ENCODE results near the gene RAD54L2. TPM values are rescaled to one million over a fixed set of nuclear protein-coding genes. Genes with fewer than 3 reads are reported as not detected.

The RAD54L2 gene
- total RNA-seq, 1 donor from 2014 or later: 33.2 TPM

DNA sequence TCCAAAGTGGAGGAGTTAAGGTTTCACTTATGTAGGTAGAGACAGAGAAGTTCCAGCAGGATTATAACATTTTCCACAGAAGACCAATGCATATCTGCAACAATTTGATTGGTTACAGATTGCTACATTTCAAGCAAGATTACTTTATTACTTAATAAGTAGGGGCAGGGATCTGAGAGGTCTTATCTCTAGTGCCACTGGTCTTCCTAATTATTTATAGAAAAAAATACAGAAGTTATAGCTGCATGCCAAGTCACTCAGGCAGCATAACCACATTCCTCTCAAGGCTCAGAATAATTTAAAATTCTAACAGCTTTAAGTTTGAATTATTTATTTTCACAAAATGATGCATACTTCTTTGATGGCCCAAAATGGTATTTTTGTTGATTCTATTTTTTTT lies 30.5 kb downstream of the RAD54L2 start:
- H3K27ac Mint-ChIP-seq (ENCODE audit: unreplicated experiment): no peak overlapping the region
- DNase-seq (ENCODE audit: low spot score): no peak
- TF ChIP-seq, protein P1, sequence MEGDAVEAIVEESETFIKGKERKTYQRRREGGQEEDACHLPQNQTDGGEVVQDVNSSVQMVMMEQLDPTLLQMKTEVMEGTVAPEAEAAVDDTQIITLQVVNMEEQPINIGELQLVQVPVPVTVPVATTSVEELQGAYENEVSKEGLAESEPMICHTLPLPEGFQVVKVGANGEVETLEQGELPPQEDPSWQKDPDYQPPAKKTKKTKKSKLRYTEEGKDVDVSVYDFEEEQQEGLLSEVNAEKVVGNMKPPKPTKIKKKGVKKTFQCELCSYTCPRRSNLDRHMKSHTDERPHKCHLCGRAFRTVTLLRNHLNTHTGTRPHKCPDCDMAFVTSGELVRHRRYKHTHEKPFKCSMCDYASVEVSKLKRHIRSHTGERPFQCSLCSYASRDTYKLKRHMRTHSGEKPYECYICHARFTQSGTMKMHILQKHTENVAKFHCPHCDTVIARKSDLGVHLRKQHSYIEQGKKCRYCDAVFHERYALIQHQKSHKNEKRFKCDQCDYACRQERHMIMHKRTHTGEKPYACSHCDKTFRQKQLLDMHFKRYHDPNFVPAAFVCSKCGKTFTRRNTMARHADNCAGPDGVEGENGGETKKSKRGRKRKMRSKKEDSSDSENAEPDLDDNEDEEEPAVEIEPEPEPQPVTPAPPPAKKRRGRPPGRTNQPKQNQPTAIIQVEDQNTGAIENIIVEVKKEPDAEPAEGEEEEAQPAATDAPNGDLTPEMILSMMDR (IDR thresholded peaks at IDR 0.05; ENCODE audit: unreplicated experiment): no peak
- H3K4me1 Mint-ChIP-seq (ENCODE audit: unreplicated experiment): peaks cover 4% of the 10 kb centered on the region
- no peak overlapping the region for H3K4me3 Mint-ChIP-seq (ENCODE audit: unreplicated experiment)
- H3K36me3 Mint-ChIP-seq (ENCODE audit: low read depth, unreplicated experiment): peaks cover 4% of the 10 kb centered on the region
- H3K9me3 Mint-ChIP-seq (ENCODE audit: unreplicated experiment): no peaks in the 10 kb centered on the region
- no peaks in the 10 kb centered on the region for H3K27me3 Mint-ChIP-seq (ENCODE audit: unreplicated experiment)

DNA sequence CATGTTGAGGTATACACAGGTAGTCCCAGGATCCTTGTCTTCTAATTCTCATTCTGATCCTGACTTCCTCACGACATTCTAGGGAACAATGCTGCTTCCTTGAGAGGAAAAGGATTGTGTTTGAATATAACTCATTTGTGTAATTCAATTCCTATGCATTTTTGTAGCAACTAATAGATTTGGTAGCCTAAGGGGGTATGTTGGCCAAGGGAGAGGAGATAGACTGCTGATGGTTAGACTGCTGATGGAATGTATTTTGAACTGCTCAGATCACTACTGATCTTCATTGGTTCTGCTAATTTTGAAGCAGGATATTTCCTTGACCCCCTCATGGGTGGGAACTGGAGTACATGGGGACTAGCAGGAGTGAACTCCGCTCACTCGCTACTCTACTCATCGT lies 39.7 kb downstream of the RAD54L2 start:
- Mint-ChIP-seq H3K4me3 (ENCODE audit: unreplicated experiment) (peak overlapping the region; percentile 26), H3K27me3 (ENCODE audit: unreplicated experiment) (peaks cover 2% of the 10 kb centered on the region), H3K4me1 (ENCODE audit: unreplicated experiment) (peaks cover 34% of the 10 kb centered on the region), H3K9me3 (ENCODE audit: unreplicated experiment) (peaks cover 5% of the 10 kb centered on the region), H3K36me3 (ENCODE audit: low read depth, unreplicated experiment) (peaks cover 18% of the 10 kb centered on the region), H3K27ac (ENCODE audit: unreplicated experiment) (peak overlapping the region; percentile 64)
- no peak for DNase-seq (ENCODE audit: low spot score)
- TF ChIP-seq, protein P1 (IDR thresholded peaks at IDR 0.05; ENCODE audit: unreplicated experiment): no peak

DNA sequence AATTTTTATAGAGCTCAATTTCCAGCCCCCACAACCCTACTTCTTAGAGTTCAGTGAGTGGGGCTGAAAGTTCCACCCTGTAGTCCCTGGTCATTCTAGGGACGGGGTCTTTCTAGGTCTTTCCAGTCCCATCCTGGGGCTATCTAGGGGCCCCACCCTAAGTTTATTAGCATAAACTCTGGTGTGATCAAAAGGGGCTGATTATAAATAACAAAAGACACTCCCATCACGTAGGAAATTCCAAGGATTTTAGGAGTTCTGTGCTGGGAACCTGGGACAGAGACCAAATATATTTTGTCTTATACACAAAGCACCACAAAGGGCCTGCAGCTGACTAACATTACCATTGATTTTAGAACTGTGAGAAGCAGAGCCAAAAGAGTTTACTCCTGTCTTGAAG lies 41.9 kb downstream of the RAD54L2 start:
- Mint-ChIP-seq H3K4me1 (ENCODE audit: unreplicated experiment) (peaks cover 38% of the 10 kb centered on the region), H3K9me3 (ENCODE audit: unreplicated experiment) (peaks cover 5% of the 10 kb centered on the region), H3K27ac (ENCODE audit: unreplicated experiment) (no peak overlapping the region), H3K27me3 (ENCODE audit: unreplicated experiment) (peaks cover 2% of the 10 kb centered on the region), H3K36me3 (ENCODE audit: low read depth, unreplicated experiment) (peaks cover 18% of the 10 kb centered on the region), H3K4me3 (ENCODE audit: unreplicated experiment) (no peak overlapping the region)
- no peak for DNase-seq (ENCODE audit: low spot score)
- TF ChIP-seq, protein P1 (IDR thresholded peaks at IDR 0.05; ENCODE audit: unreplicated experiment): no peak

DNA sequence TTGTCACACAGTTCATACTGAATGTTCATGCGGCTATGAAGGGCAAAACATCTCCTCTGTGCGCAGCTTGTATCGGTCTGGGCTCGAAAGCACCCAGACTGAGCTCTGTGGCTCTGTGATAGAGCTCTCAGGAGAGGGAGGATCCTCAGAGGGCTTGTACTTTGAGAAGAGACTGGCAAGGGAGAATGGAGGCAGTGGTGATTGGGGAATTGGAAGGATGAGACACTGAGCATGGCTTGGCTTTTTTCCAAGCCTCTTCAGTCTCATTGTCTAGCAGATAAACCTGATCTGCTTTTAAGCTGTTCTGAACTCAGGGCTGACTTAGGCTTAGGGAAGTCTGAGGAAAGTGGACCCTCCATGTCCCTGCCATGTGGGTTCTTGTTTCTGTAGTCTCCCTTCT lies 43.0 kb downstream of the RAD54L2 start:
- Mint-ChIP-seq H3K27ac (ENCODE audit: unreplicated experiment) (peak overlapping the region; percentile 95), H3K4me3 (ENCODE audit: unreplicated experiment) (no peak overlapping the region), H3K9me3 (ENCODE audit: unreplicated experiment) (peaks cover 5% of the 10 kb centered on the region), H3K27me3 (ENCODE audit: unreplicated experiment) (peaks cover 2% of the 10 kb centered on the region), H3K36me3 (ENCODE audit: low read depth, unreplicated experiment) (peaks cover 18% of the 10 kb centered on the region), H3K4me1 (ENCODE audit: unreplicated experiment) (peaks cover 38% of the 10 kb centered on the region)
- TF ChIP-seq, protein P1 (IDR thresholded peaks at IDR 0.05; ENCODE audit: unreplicated experiment): no peak
- DNase-seq (ENCODE audit: low spot score): no peak

DNA sequence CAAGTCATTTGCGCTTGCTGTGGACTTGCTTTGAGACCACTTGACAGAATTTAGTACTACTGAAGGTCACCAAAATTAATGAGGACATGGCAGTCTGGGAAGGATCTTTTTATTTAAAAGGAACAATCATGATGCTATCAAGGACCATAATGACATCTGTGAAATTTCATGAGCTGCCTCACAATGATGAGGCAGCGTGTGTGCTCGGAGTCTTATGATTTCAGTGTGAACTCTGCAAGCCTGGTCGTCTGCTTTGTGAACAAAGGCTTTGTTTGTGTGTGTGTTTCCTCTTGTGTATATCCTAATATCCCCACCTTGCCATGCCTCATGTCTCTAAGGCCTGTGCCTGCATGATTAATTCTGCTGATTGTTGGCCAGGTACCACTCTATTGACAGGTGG lies 46.7 kb downstream of the RAD54L2 start:
- DNase-seq (ENCODE audit: low spot score): no peak
- Mint-ChIP-seq H3K4me3 (ENCODE audit: unreplicated experiment) (no peak overlapping the region), H3K27me3 (ENCODE audit: unreplicated experiment) (peaks cover 4% of the 10 kb centered on the region), H3K36me3 (ENCODE audit: low read depth, unreplicated experiment) (peaks cover under 1% of the 10 kb centered on the region), H3K27ac (ENCODE audit: unreplicated experiment) (no peak overlapping the region), H3K9me3 (ENCODE audit: unreplicated experiment) (no peaks in the 10 kb centered on the region), H3K4me1 (ENCODE audit: unreplicated experiment) (peaks cover 28% of the 10 kb centered on the region)
- TF ChIP-seq, protein P1 (IDR thresholded peaks at IDR 0.05; ENCODE audit: unreplicated experiment): no peak
